Prostate gland (tissue), 2 donors: ENCODE measurements around the gene NEURL1. TPM values are rescaled to one million over a fixed set of nuclear protein-coding genes. Genes with fewer than 3 reads are reported as not detected.
A peak's percentile ranks its signal among the peaks of the same experiment; 100 is the strongest.
"Not testable (repeated sequence)": the region's sequence is repeated elsewhere in the genome, so short reads cannot be mapped to it uniquely, and the experiment has no call there.

Source experiments
- DNase-seq: peaks from one replicate; pipeline ENCODE4 v3.0.0-alpha.2; 2019; ENCODE audit warnings: low spot score
- H3K27ac ChIP-seq, 2 donors: fragments of 200-600 bp; sonication (generic); 2 replicates each; pipeline ENCODE4 v1.5.1; 2017 to 2019
- H3K27me3 ChIP-seq: fragments of 200-600 bp; sonication (generic); replicated peaks from 2 replicates; pipeline ENCODE4 v1.5.1; 2019; ENCODE audit not compliant: insufficient read depth
- H3K36me3 ChIP-seq, 2 donors: fragments of 200-600 bp; sonication (generic); 1 replicate in 1 of 2; 2 replicates in 1 of 2; pipeline versions ENCODE4 v1.5.1 to v1.8.1; 2017 to 2019
- H3K4me1 ChIP-seq: fragments of 200-600 bp; sonication (generic); replicated peaks from 2 replicates; pipeline ENCODE4 v1.5.1; 2019
- H3K4me3 ChIP-seq, 2 donors: fragments of 200-600 bp; sonication (generic); 2 replicates each; pipeline ENCODE4 v1.5.1; 2017 to 2019
- H3K9me3 ChIP-seq: fragments of 200-600 bp; sonication (generic); 2 replicates; pipeline ENCODE4 v1.5.1; 2017
- POLR2A ChIP-seq: fragments of 450-650 bp; IDR thresholded peaks from one replicate; pipeline ENCODE4 v1.6.1; 2016; ENCODE audit warnings: antibody characterized with exemption, mild to moderate bottlenecking
- POLR2AphosphoS5 ChIP-seq: sonication (generic); formaldehyde crosslinking; IDR thresholded peaks from one replicate; pipeline ENCODE4 v1.6.1; 2017; ENCODE audit warnings: antibody characterized with exemption
- WGBS: methylation state at CpG from one replicate; pipeline ENCODE4 v1.1.5; 2018; 5-methylcytosine and 5-hydroxymethylcytosine counted together
- intact Hi-C: fragments of 100-400 bp; cut with DNase I; formaldehyde crosslinking; loops from one replicate; pipeline ENCODE4 v1.14.2; 2022
- total RNA-seq, 2 donors: library from RNA; depleted of rRNA; stranded (reverse); fragments of >200 nt; gene quantifications; one replicate each; pipeline ENCODE4 v1.1.0, GENCODE V29; 2016
- TF ChIP-seq, protein P1 (sequence below), 4 experiments: fragments of 200-600 bp in 2 of 4; fragments of 450-650 bp in 2 of 4; sonication (generic) in 2 of 4; IDR thresholded peaks; 1 replicate in 3 of 4; 2 replicates in 1 of 4; pipeline ENCODE4 v1.5.1; 2016 to 2019; ENCODE audit warnings: antibody characterized with exemption in 4 of 4, mild to moderate bottlenecking in 2 of 4, moderate library complexity in 2 of 4

The NEURL1 gene
- total RNA-seq, 2 donors from 2014 or later, result 0.96 to 10.5 TPM

DNA sequence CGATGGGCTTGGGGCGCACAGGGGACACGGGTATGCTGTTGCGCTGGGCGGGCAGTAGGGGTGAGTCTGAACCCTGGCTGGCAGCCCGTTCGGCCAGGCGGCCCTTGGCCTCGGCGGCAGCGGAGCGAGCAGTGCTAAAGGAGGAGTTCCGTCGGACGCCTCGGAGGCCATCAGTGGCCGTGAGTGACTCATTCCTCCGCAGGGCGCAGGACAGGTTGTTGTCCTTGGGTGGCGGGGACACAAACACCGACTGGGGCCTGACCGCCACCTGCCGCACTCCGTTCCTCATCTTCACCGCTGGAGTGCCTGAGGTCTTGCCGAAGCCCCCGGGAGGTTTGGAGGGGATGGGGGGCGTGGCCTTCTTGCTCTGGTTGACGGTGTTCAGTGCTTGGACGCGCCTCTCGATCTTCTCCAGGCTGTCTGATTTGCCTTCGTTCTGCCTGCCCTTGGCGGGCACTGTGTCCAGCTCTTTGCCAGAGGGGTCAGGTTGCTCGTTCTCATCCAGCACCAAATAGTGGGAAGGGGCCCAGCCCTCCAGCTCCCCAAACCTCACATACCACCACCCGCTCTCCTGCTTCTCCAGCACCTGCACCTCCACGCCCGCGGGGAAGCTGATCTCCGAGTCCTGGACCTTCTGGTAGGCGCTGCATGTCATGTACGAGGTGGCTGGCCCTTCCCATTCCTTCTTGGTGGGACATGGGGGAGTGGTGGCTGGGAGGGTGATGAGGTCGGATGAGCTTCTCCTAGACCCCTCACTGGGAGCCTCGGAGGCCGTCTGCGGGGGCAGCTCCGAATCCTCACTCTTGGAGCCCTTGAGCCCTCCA, 108.7 kb downstream of the NEURL1 start:
- Histone ChIP-seq H3K27me3 (no peaks in the 10 kb centered on the region), H3K36me3 (no peaks in the 10 kb centered on the region), H3K27ac (no peak overlapping the region), H3K4me1 (no peaks in the 10 kb centered on the region), H3K9me3 (no peaks in the 10 kb centered on the region), H3K4me3 (no peak overlapping the region)
- intact Hi-C loops, result no loop called here
- TF ChIP-seq POLR2AphosphoS5 (no peak), POLR2A (no peak)
- TF ChIP-seq, protein P1, sequence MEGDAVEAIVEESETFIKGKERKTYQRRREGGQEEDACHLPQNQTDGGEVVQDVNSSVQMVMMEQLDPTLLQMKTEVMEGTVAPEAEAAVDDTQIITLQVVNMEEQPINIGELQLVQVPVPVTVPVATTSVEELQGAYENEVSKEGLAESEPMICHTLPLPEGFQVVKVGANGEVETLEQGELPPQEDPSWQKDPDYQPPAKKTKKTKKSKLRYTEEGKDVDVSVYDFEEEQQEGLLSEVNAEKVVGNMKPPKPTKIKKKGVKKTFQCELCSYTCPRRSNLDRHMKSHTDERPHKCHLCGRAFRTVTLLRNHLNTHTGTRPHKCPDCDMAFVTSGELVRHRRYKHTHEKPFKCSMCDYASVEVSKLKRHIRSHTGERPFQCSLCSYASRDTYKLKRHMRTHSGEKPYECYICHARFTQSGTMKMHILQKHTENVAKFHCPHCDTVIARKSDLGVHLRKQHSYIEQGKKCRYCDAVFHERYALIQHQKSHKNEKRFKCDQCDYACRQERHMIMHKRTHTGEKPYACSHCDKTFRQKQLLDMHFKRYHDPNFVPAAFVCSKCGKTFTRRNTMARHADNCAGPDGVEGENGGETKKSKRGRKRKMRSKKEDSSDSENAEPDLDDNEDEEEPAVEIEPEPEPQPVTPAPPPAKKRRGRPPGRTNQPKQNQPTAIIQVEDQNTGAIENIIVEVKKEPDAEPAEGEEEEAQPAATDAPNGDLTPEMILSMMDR (IDR thresholded peaks at IDR 0.05), result no peak
- DNase-seq, result no peak
- 89% methylated on average over 47 of the region's 47 CpGs for WGBS

DNA sequence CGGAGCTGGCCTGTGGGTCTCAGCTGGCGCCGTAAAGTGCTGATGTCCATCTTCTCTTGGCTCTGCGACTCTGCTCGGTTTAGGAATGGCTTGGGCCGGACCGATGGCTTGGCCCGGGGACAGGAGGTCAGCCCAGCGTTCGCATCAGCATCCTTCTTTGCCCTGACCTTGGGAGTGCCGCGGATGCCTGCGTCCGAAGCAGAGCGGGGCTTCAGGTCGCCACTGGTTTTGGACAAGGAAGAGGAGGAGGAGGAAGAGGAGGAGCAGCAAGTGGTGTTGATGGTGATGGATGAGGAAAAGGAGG, 109.3 kb downstream of the NEURL1 start:
- no peak overlapping the region for H3K27ac ChIP-seq
- H3K4me3 ChIP-seq, result no peak overlapping the region
- TF ChIP-seq POLR2AphosphoS5, result no peak
- TF ChIP-seq POLR2A, result no peak
- TF ChIP-seq, protein P1 (IDR thresholded peaks at IDR 0.05), result no peak
- DNase-seq, result no peak
- no peaks in the 10 kb centered on the region for H3K9me3 ChIP-seq
- 93% methylated on average over 16 of the region's 16 CpGs for WGBS
- no peaks in the 10 kb centered on the region for H3K36me3 ChIP-seq
- no peaks in the 10 kb centered on the region for H3K4me1 ChIP-seq
- intact Hi-C loops, result no loop called here
- no peaks in the 10 kb centered on the region for H3K27me3 ChIP-seq

- no peaks in the 10 kb centered on the region for H3K4me1 ChIP-seq
- no peak overlapping the region for H3K27ac ChIP-seq
- no peaks in the 10 kb centered on the region for H3K9me3 ChIP-seq
- H3K27me3 ChIP-seq, result no peaks in the 10 kb centered on the region
- WGBS, result 90% methylated on average over 20 of the region's 23 CpGs
- no peak for DNase-seq
- TF ChIP-seq POLR2AphosphoS5 (no peak), POLR2A (no peak)
- TF ChIP-seq, protein P1 (IDR thresholded peaks at IDR 0.05), result no peak
- intact Hi-C loops, result no loop called here
- H3K4me3 ChIP-seq, result no peak overlapping the region
- no peaks in the 10 kb centered on the region for H3K36me3 ChIP-seq
Observed at GRCh38 chr10:103603382-103603781, 109.9 kb downstream of the NEURL1 start.

- no peaks in the 10 kb centered on the region for H3K4me1 ChIP-seq
- no peaks in the 10 kb centered on the region for H3K27me3 ChIP-seq
- no peaks in the 10 kb centered on the region for H3K36me3 ChIP-seq
- H3K4me3 ChIP-seq, result no peak overlapping the region
- no peaks in the 10 kb centered on the region for H3K9me3 ChIP-seq
- DNase-seq, result peak; percentile 24
- no peak overlapping the region for H3K27ac ChIP-seq
- TF ChIP-seq, protein P1 (IDR thresholded peaks at IDR 0.05), result peak; percentile 45 to 82 (median 62)
- TF ChIP-seq POLR2AphosphoS5, result no peak
- WGBS, result 70% methylated on average over 12 of the region's 12 CpGs
- intact Hi-C loops, result loop anchor here (2.0 kb wide), 1 partner anchor 81 kb away; no protein-coding TSS in a partner anchor
Observed at GRCh38 chr10:103605359-103606096, 112.0 kb downstream of the NEURL1 start.

- DNase-seq, H3K4me1 ChIP-seq, H3K27ac ChIP-seq, intact Hi-C loops, H3K9me3 ChIP-seq, H3K36me3 ChIP-seq, H3K4me3 ChIP-seq, H3K27me3 ChIP-seq: not testable (repeated sequence)
- 74% methylated on average over 1 of the region's 1 CpG for WGBS
Observed at GRCh38 chr10:103606097-103606438, 112.6 kb downstream of the NEURL1 start.

DNA sequence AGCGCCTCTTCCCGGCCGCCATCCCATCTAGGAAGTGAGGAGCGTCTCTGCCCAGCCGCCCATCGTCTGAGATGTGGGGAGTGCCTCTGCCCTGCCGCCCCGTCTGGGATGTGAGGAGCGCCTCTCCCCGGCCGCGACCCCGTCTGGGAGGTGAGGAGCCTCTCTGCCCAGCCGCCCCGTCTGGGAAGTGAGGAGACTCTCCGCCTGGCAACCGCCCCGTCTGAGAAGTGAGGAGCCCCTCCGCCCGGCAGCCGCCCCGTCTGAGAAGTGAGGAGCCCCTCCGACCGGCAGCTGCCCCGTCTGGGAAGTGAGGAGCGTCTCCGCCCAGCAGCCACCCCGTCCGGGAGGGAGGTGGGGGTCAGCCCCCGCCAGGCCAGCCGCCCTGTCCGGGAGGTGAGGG, 113.5 kb downstream of the NEURL1 start:
- intact Hi-C loops, result not testable (repeated sequence)

DNA sequence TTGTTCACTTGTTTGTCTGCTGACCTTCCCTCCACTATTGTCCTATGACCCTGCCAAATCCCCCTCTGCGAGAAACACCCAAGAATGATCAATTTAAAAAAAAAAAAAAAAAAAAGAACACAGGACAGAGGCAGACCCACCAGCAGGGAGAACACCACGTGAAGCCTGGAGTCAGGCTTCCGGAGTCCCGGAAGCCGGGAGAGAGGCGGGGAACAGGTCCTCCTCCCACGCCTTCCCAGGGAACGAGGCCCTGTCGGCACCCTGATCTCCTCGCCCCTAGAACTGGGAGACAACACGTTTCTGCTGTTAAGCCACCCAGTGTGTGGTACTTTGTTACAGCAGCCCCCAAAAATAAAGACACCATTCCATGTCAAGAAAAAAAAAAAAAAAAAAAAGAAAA, 114.6 kb downstream of the NEURL1 start:
- H3K27ac ChIP-seq, H3K9me3 ChIP-seq, DNase-seq, H3K4me1 ChIP-seq, H3K4me3 ChIP-seq, H3K27me3 ChIP-seq, H3K36me3 ChIP-seq, intact Hi-C loops: not testable (repeated sequence)
- WGBS, result 76% methylated on average over 10 of the region's 11 CpGs

More for the DNA sequence above, 113.5 kb downstream of the NEURL1 start:
- not testable (repeated sequence) for H3K9me3 ChIP-seq, H3K27me3 ChIP-seq, H3K27ac ChIP-seq, H3K36me3 ChIP-seq, H3K4me3 ChIP-seq, DNase-seq, H3K4me1 ChIP-seq
- 95% methylated on average over 27 of the region's 32 CpGs for WGBS
